ENCODE measurements around the gene GPR183. TPM values are rescaled to one million over a fixed set of nuclear protein-coding genes. Genes with fewer than 3 reads are reported as not detected.

The GPR183 gene
- total and polyA plus RNA-seq, 10 of the 15 experiments (the other 5 are each of a cell fraction or from before 2014, with no cell fraction given): 134 to 669 (median 225) TPM

- TF ChIP-seq IRF3 (IDR thresholded peaks at IDR 0.05): no peak
- TF ChIP-seq PAX8 (IDR thresholded peaks at IDR 0.05): 0 out of 2 replicates have a peak, but pooled peaks have one; percentile 41
- no peak for TF ChIP-seq HDGF (IDR thresholded peaks at IDR 0.05)
- TF ChIP-seq ELK1 (IDR thresholded peaks at IDR 0.05; ENCODE audit: low read depth, low read length): no peak
- TF ChIP-seq REST (IDR thresholded peaks at IDR 0.05; ENCODE audit: low read depth, low read length): no peak
- TF ChIP-seq NFYA (IDR thresholded peaks at IDR 0.05; ENCODE audit: borderline replicate concordance, low read depth, low read length): no peak
- peak; percentile 8; the same call in 1 of the 2 replicates for TF ChIP-seq RUNX3 (IDR thresholded peaks at IDR 0.05; ENCODE audit: low read length)
- TF ChIP-seq ZBTB33 (IDR thresholded peaks at IDR 0.05): peak; percentile 40; the same call in 1 of the 2 replicates
- TF ChIP-seq DPF2 (IDR thresholded peaks at IDR 0.05): 0 out of 2 replicates have a peak, but pooled peaks have one; percentile 15
- no peak for TF ChIP-seq USF1 (IDR thresholded peaks at IDR 0.05; ENCODE audit: borderline replicate concordance, extremely low read length, insufficient read depth, low read depth, low read length)
- no peak for TF ChIP-seq MYC (IDR thresholded peaks at IDR 0.05; ENCODE audit: insufficient read depth, insufficient read length, insufficient replicate concordance, low read length, severe bottlenecking)
- no peak for TF ChIP-seq FOS (IDR thresholded peaks at IDR 0.05; ENCODE audit: borderline replicate concordance, extremely low read depth, insufficient read length)
- TF ChIP-seq PML (IDR thresholded peaks at IDR 0.05; ENCODE audit: low read length): no peak
- TF ChIP-seq MYB (IDR thresholded peaks at IDR 0.05; ENCODE audit: borderline replicate concordance, low read depth, low read length): no peak
- TF ChIP-seq SIX5 (IDR thresholded peaks at IDR 0.05; ENCODE audit: low read depth, low read length, severe bottlenecking): no peak
- TF ChIP-seq TAF1 (IDR thresholded peaks at IDR 0.05; ENCODE audit: borderline replicate concordance, low read depth, low read length): no peak
- peak; percentile 76 for TF ChIP-seq ATF2 (IDR thresholded peaks at IDR 0.05; ENCODE audit: low read length)
- TF ChIP-seq CEBPB (IDR thresholded peaks at IDR 0.05; ENCODE audit: borderline replicate concordance in 1 of 2, low read depth in 2 of 2, low read length in 2 of 2): no peak
Measured at GRCh38 chr13:99269627-99270241, 37.5 kb downstream of the GPR183 start (continued).

Measured in GM12878 (cell line).